Measurements from ENCODE around the gene ZNF224. TPM values are rescaled to one million over a fixed set of nuclear protein-coding genes. Genes with fewer than 3 reads are reported as not detected.
A peak's percentile ranks its signal among the peaks of the same experiment; 100 is the strongest.

ZNF224 gene
- 11.8 TPM for total RNA-seq

DNA sequence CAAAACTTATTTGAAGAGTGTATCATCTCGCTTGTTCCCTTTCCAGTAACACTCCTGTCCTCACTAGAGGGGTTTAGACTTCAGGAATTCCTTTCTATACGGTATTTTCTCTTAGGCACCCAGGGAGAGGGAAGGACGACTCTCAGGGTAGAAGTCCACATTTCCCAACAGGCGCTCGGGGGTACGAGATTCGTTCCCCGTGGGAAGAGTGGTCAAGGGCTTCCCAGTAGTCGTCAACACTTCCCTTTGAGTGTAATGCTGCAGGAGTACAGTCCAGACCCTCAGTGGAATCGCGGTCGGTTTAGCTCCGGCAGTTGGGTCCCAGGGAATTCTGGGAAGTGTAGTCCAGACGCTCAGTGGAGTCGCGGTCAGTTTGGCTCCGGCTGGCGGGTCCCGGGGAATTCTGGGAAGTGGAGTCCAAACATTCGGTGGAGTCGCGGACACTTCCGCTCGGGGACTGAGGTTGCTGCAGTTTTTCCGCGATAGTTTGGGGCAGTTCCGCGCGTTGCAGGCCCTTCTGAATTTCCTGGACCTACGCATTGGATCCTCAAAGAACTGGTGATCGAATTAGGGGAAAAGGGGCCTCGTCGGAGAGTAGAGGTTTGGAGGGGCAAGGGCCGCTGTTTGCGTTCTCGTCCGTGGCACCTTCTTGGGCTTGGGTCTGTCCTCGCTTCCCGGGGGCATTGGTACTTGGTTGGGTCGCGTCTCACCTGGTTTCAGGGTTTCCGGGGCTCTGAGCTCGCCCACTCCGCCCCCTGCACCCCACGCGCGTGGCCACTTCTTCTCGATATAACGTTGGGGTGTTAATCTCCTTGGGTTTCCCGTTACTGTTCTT is at the start of gene ZNF224:
ZNF224 (plus strand) TSS at position 431 of the 835 bp plus-strand sequence. CDS start 3,513 bp downstream, outside the sequence.
- TF ChIP-seq POLR2AphosphoS5 (IDR thresholded peaks at IDR 0.05; ENCODE audit: insufficient read depth in 1 of 2, low read depth in 1 of 2) (peak; percentile 64 to 93), POLR2A (IDR thresholded peaks at IDR 0.05) (no peak)
- TF ChIP-seq, protein P1, sequence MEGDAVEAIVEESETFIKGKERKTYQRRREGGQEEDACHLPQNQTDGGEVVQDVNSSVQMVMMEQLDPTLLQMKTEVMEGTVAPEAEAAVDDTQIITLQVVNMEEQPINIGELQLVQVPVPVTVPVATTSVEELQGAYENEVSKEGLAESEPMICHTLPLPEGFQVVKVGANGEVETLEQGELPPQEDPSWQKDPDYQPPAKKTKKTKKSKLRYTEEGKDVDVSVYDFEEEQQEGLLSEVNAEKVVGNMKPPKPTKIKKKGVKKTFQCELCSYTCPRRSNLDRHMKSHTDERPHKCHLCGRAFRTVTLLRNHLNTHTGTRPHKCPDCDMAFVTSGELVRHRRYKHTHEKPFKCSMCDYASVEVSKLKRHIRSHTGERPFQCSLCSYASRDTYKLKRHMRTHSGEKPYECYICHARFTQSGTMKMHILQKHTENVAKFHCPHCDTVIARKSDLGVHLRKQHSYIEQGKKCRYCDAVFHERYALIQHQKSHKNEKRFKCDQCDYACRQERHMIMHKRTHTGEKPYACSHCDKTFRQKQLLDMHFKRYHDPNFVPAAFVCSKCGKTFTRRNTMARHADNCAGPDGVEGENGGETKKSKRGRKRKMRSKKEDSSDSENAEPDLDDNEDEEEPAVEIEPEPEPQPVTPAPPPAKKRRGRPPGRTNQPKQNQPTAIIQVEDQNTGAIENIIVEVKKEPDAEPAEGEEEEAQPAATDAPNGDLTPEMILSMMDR (IDR thresholded peaks at IDR 0.05) = no peak
- Histone ChIP-seq H3K27me3 (no peaks in the 10 kb centered on the region), H3K4me1 (peaks cover 14% of the 10 kb centered on the region), H3K27ac (peak within 1 kb of the TSS; percentile 68), H3K36me3 (peaks cover 6 to 28% of the 10 kb centered on the region in 2 donors), H3K4me3 (peak within 1 kb of the TSS; percentile 44 to 85), H3K9me3 (no peaks in the 10 kb centered on the region)
- DNase-seq (ENCODE audit: extremely low spot score in 2 of 2) = peak in 1 of 2 donors; percentile 90
- intact Hi-C loops (cut with DNase I) = no loop called here

DNA sequence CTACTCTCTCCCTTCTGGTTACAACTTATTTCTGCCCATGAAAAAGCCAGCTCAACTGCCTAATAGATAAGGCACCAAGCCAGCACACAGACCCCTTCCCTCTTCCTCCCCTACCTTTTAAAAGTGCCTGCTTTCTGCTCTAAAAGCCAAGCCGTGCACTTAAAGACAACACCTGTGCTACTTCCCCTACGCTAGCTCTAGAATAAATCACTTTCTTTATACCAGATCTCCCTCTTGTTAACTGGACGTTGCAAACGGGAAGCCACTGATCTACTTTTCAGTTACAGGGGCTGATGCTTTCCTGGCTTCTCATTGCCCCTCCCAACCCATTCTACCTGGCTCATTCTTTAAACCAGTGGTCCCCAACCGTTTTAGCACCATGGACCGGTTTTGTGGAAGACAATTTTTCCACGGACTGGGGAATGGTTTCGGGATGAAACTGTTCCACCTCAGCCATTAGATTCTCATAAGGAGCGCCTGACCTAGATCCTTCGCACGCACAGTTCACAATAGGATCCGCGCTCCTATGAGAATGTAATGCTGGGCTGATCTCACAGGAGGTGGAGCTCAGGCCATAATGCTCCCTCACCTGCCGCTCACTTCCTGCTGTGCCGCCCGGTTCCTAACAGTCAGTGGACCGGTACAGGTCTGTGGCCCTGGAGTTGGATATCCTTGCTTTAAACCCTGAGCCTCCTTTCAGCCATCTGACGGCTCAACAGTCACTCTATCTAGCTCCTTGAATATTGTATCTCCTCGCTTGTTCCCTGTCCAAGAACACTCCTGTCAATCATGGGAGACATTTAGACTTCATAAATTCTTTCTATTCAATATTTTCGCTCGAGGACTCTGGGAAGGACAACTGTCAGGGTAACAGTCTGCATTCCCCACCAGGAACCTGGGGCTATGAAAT is 43.2 kb upstream of the ZNF224 start:
- Histone ChIP-seq H3K4me1 (peaks cover 15% of the 10 kb centered on the region), H3K36me3 (peaks cover 0 to 20% of the 10 kb centered on the region in 2 donors), H3K4me3 (peak overlapping the region; percentile 63 to 88), H3K27ac (peak overlapping the region; percentile 75), H3K9me3 (no peaks in the 10 kb centered on the region), H3K27me3 (no peaks in the 10 kb centered on the region)
- intact Hi-C loops (cut with DNase I) = no loop called here
- no peak for DNase-seq (ENCODE audit: extremely low spot score in 2 of 2)
- TF ChIP-seq, protein P1 (IDR thresholded peaks at IDR 0.05) = no peak
- TF ChIP-seq POLR2A (IDR thresholded peaks at IDR 0.05) = no peak
- TF ChIP-seq POLR2AphosphoS5 (IDR thresholded peaks at IDR 0.05; ENCODE audit: insufficient read depth in 1 of 2, low read depth in 1 of 2) = no peak

DNA sequence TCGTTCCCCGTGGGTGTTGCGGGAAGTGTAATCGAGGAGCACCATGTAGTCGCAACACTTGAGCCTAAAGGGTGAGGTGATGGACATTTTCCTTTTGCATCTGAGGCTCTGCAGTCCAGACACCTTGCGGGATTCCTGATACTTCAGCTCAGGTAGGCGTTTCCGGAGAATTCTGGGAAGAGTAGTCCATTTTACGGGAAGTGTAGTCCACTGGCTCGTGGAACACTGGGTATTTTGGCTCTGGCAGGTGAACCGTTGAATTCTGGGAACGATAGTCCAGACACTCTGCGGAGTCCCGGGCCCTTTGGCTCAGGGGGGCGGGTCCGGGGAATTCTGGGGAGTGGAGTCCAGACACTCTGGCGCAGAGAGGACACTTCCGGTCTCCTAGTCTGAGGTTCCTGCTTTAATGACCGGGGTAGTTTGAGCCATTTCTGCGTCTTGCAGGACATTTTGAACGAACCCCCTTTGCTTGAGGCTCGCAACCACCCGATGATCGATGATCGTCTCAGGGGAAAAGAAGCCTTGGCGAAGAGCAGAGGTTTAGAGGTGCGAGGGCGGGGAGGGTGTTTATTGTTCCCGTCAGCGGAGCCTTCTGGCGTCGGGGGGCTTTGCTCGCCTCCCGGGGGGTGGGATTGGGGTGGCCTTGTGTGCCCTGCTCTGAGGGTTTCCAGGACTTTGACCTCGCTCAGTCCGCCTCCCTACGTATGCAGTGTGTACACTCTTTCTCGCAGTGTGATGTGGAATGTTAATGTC is 42.3 kb upstream of the ZNF224 start, which contains the start of gene ZNF223:
ZNF223 (plus strand) TSS at position 387 of the 753 bp plus-strand sequence. CDS start 3,141 bp downstream, outside the sequence.
- H3K36me3 ChIP-seq = peaks cover 0 to 22% of the 10 kb centered on the region in 2 donors
- peak within 1 kb of the TSS; percentile 63 to 88 for H3K4me3 ChIP-seq
- intact Hi-C loops (cut with DNase I) = no loop called here
- no peaks in the 10 kb centered on the region for H3K9me3 ChIP-seq
- H3K27ac ChIP-seq = peak within 1 kb of the TSS; percentile 75
- H3K27me3 ChIP-seq = no peaks in the 10 kb centered on the region
- TF ChIP-seq, protein P1 (IDR thresholded peaks at IDR 0.05) = no peak
- TF ChIP-seq POLR2AphosphoS5 (IDR thresholded peaks at IDR 0.05; ENCODE audit: insufficient read depth in 1 of 2, low read depth in 1 of 2) (peak; percentile 65 to 99), POLR2A (IDR thresholded peaks at IDR 0.05) (no peak)
- H3K4me1 ChIP-seq = peaks cover 15% of the 10 kb centered on the region
- peak; percentile 93 to 97 for DNase-seq (ENCODE audit: extremely low spot score in 2 of 2)

DNA sequence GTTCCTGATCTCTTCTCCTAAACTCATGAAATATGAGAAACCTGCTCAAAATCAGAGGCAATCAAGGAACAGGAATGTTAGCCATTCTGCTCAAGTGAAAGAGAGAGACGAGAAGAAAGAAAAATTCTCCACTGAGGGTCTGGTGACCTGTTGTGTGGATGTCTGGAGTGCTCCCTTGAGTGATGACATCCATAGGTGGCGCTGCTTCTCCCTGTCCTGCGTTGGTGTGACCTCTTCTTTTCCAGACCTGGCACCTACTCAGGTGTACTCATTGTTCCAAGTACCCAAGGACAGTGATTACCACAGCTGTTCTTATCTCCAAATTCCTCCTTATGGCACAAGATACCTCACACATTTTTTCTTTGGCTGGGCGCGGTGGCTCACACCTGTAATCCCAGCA is 38.3 kb upstream of the ZNF224 start:
- DNase-seq (ENCODE audit: extremely low spot score in 2 of 2) = no peak
- Histone ChIP-seq H3K36me3 (peaks cover 0 to 55% of the 10 kb centered on the region in 2 donors), H3K4me1 (peaks cover 15% of the 10 kb centered on the region), H3K9me3 (no peaks in the 10 kb centered on the region), H3K27ac (no peak overlapping the region), H3K4me3 (no peak overlapping the region), H3K27me3 (no peaks in the 10 kb centered on the region)
- intact Hi-C loops (cut with DNase I) = no loop called here
- TF ChIP-seq POLR2A (IDR thresholded peaks at IDR 0.05) (no peak), POLR2AphosphoS5 (IDR thresholded peaks at IDR 0.05; ENCODE audit: insufficient read depth in 1 of 2, low read depth in 1 of 2) (no peak)
- TF ChIP-seq, protein P1 (IDR thresholded peaks at IDR 0.05) = no peak

Measured in vagina (tissue), 2 donors.